ENCODE data around the gene SOWAHD. TPM values are rescaled to one million over a fixed set of nuclear protein-coding genes. Genes with fewer than 3 reads are reported as not detected.

SOWAHD gene
- total RNA-seq, 1 donor from 2014 or later: 2.2 TPM

- intact Hi-C loops (cut with micrococcal nuclease): no loop called here
Observed at GRCh38 chrX:119809185-119809666, 50.8 kb downstream of the SOWAHD start.

Other genes with a start within 250 kb of the SOWAHD start
- 19.8 and 21.0 TPM in 2 replicates for gene STEEP1, start 193.2 kb upstream of the SOWAHD start, total RNA-seq
- 65.0 and 67.8 TPM in 2 replicates for gene UBE2A, start 184.0 kb upstream of the SOWAHD start, total RNA-seq
- 15.1 and 17.1 TPM in 2 replicates for gene NKRF, start 152.2 kb upstream of the SOWAHD start, total RNA-seq
- 298 and 304 TPM in 2 replicates for gene SEPTIN6, start 65.4 kb upstream of the SOWAHD start, total RNA-seq
- 2,113 and 2,173 TPM in 2 replicates for gene RPL39, start 33.0 kb downstream of the SOWAHD start, total RNA-seq
- 10.3 and 11.2 TPM in 2 replicates for gene UPF3B, start 94.4 kb downstream of the SOWAHD start, total RNA-seq
- gene RNF113A, start 113.1 kb downstream of the SOWAHD start, total RNA-seq: 27.9 and 29.9 TPM in 2 replicates
- gene NDUFA1, start 113.2 kb downstream of the SOWAHD start, total RNA-seq: 104 and 106 TPM in 2 replicates
- gene AKAP14, start 137.3 kb downstream of the SOWAHD start, total RNA-seq: not detected in 2 replicates
- gene NKAP, start 185.2 kb downstream of the SOWAHD start, total RNA-seq: 7.9 and 8.0 TPM in 2 replicates

All from T-helper 2 cell treated with Interferon-gamma antibody and Interleukin-4, amounts not matched to agents 100 ng/mL and 5 ng/mL, for 36 hours (primary cell).